T-helper 2 cell treated with Interferon-gamma antibody and Interleukin-4, amounts not matched to agents 5 μg/mL and 100 μg/mL, for 36 hours (primary cell): ENCODE measurements around the gene PFN3.

Experiments
- DNase-seq: peaks from one replicate; pipeline ENCODE4 v3.0.0; 2021; ENCODE audit warnings: low spot score
- H3K27ac Mint-ChIP-seq: one replicate; pipeline ENCODE4 v1.8.0; 2021; ENCODE audit warnings: mild to moderate bottlenecking, mixed read lengths
- H3K27me3 Mint-ChIP-seq: one replicate; pipeline ENCODE4 v1.8.0; 2021; ENCODE audit warnings: low read depth, mixed read lengths
- H3K36me3 Mint-ChIP-seq: one replicate; pipeline ENCODE4 v1.8.0; 2021; ENCODE audit warnings: low read depth, mixed read lengths
- H3K4me1 Mint-ChIP-seq: one replicate; pipeline ENCODE4 v1.8.0; 2021; ENCODE audit warnings: low read depth, mixed read lengths
- H3K4me3 Mint-ChIP-seq: one replicate; pipeline ENCODE4 v1.8.0; 2022; ENCODE audit warnings: mild to moderate bottlenecking, moderate library complexity, mixed read lengths
- H3K9me3 Mint-ChIP-seq: one replicate; pipeline ENCODE4 v1.8.0; 2021; ENCODE audit warnings: mixed read lengths

PFN3 gene

GRCh38 chr5:177403102-177403791 is 2.8 kb upstream of the PFN3 start:
- Mint-ChIP-seq H3K4me1 (peaks cover 16% of the 10 kb centered on the region), H3K27me3 (peaks cover 24% of the 10 kb centered on the region), H3K36me3 (no peaks in the 10 kb centered on the region), H3K9me3 (no peaks in the 10 kb centered on the region), H3K4me3 (peak overlapping the region; percentile 83), H3K27ac (peak overlapping the region; percentile 26)
- DNase-seq: peak; percentile 39

GRCh38 chr5:177402271-177403043 is 2.0 kb upstream of the PFN3 start:
- Mint-ChIP-seq H3K4me1 (peaks cover 16% of the 10 kb centered on the region), H3K36me3 (no peaks in the 10 kb centered on the region), H3K27ac (peak overlapping the region; percentile 4), H3K27me3 (peaks cover 23% of the 10 kb centered on the region), H3K9me3 (no peaks in the 10 kb centered on the region), H3K4me3 (peak overlapping the region; percentile 83)
- DNase-seq: peak; percentile 68

GRCh38 chr5:177397875-177398390 is 2.5 kb downstream of the PFN3 start:
- peaks cover 11% of the 10 kb centered on the region for H3K4me1 Mint-ChIP-seq
- H3K4me3 Mint-ChIP-seq: no peak overlapping the region
- no peak for DNase-seq
- peaks cover 24% of the 10 kb centered on the region for H3K27me3 Mint-ChIP-seq
- H3K36me3 Mint-ChIP-seq: no peaks in the 10 kb centered on the region
- H3K27ac Mint-ChIP-seq: no peak overlapping the region
- H3K9me3 Mint-ChIP-seq: no peaks in the 10 kb centered on the region

- no peak for DNase-seq
- no peak overlapping the region for H3K4me3 Mint-ChIP-seq
- H3K27ac Mint-ChIP-seq: no peak overlapping the region
- no peaks in the 10 kb centered on the region for H3K36me3 Mint-ChIP-seq
- peaks cover 3% of the 10 kb centered on the region for H3K4me1 Mint-ChIP-seq
- no peaks in the 10 kb centered on the region for H3K9me3 Mint-ChIP-seq
- H3K27me3 Mint-ChIP-seq: peaks cover 13% of the 10 kb centered on the region
Observed at GRCh38 chr5:177396807-177397206, 3.7 kb downstream of the PFN3 start.

GRCh38 chr5:177396078-177396477 is 4.4 kb downstream of the PFN3 start:
- Mint-ChIP-seq H3K27me3 (peaks cover 5% of the 10 kb centered on the region), H3K36me3 (no peaks in the 10 kb centered on the region), H3K4me1 (peaks cover 3% of the 10 kb centered on the region), H3K9me3 (no peaks in the 10 kb centered on the region), H3K27ac (no peak overlapping the region), H3K4me3 (no peak overlapping the region)
- no peak for DNase-seq

GRCh38 chr5:177393990-177394389 is 6.5 kb downstream of the PFN3 start:
- H3K9me3 Mint-ChIP-seq: no peaks in the 10 kb centered on the region
- peaks cover 23% of the 10 kb centered on the region for H3K4me1 Mint-ChIP-seq
- DNase-seq: no peak
- H3K27me3 Mint-ChIP-seq: peaks cover 5% of the 10 kb centered on the region
- H3K4me3 Mint-ChIP-seq: no peak overlapping the region
- H3K36me3 Mint-ChIP-seq: no peaks in the 10 kb centered on the region
- no peak overlapping the region for H3K27ac Mint-ChIP-seq

- Mint-ChIP-seq H3K27me3 (peaks cover 5% of the 10 kb centered on the region), H3K27ac (no peak overlapping the region), H3K4me1 (peaks cover 30% of the 10 kb centered on the region)
Observed at GRCh38 chr5:177393206-177393765, 7.2 kb downstream of the PFN3 start.

GRCh38 chr5:177392765-177393164 is 7.7 kb downstream of the PFN3 start:
- peaks cover 5% of the 10 kb centered on the region for H3K27me3 Mint-ChIP-seq
- H3K36me3 Mint-ChIP-seq: no peaks in the 10 kb centered on the region
- H3K4me3 Mint-ChIP-seq: no peak overlapping the region

More at GRCh38 chr5:177393206-177393765, 7.2 kb downstream of the PFN3 start:
- Mint-ChIP-seq H3K9me3 (no peaks in the 10 kb centered on the region), H3K4me3 (no peak overlapping the region), H3K36me3 (no peaks in the 10 kb centered on the region)
- DNase-seq: no peak

GRCh38 chr5:177390363-177391300 is 9.8 kb downstream of the PFN3 start:
- H3K27me3 Mint-ChIP-seq: peaks cover 3% of the 10 kb centered on the region
- peaks cover 31% of the 10 kb centered on the region for H3K4me1 Mint-ChIP-seq
- no peaks in the 10 kb centered on the region for H3K9me3 Mint-ChIP-seq
- peak overlapping the region; percentile 50 for H3K27ac Mint-ChIP-seq
- DNase-seq: peak; percentile 82
- peak overlapping the region; percentile 37 for H3K4me3 Mint-ChIP-seq
- H3K36me3 Mint-ChIP-seq: no peaks in the 10 kb centered on the region

More at GRCh38 chr5:177392765-177393164, 7.7 kb downstream of the PFN3 start:
- Mint-ChIP-seq H3K9me3 (no peaks in the 10 kb centered on the region), H3K27ac (no peak overlapping the region), H3K4me1 (peaks cover 31% of the 10 kb centered on the region)
- no peak for DNase-seq

GRCh38 chr5:177389241-177390169 is 11.0 kb downstream of the PFN3 start:
- peak; percentile 56 for DNase-seq
- Mint-ChIP-seq H3K27me3 (no peaks in the 10 kb centered on the region), H3K36me3 (no peaks in the 10 kb centered on the region), H3K4me1 (peaks cover 31% of the 10 kb centered on the region), H3K9me3 (no peaks in the 10 kb centered on the region), H3K4me3 (peak overlapping the region; percentile 44), H3K27ac (peak overlapping the region; percentile 70)

GRCh38 chr5:177388521-177389052 is 11.9 kb downstream of the PFN3 start:
- Mint-ChIP-seq H3K27me3 (peaks cover 4% of the 10 kb centered on the region), H3K36me3 (no peaks in the 10 kb centered on the region), H3K9me3 (no peaks in the 10 kb centered on the region), H3K27ac (peak overlapping the region; percentile 18), H3K4me3 (no peak overlapping the region), H3K4me1 (peaks cover 31% of the 10 kb centered on the region)
- no peak for DNase-seq

- Mint-ChIP-seq H3K27ac (no peak overlapping the region), H3K4me1 (peaks cover 31% of the 10 kb centered on the region), H3K9me3 (no peaks in the 10 kb centered on the region), H3K4me3 (no peak overlapping the region), H3K36me3 (no peaks in the 10 kb centered on the region), H3K27me3 (peaks cover 6% of the 10 kb centered on the region)
- no peak for DNase-seq
Observed at GRCh38 chr5:177387405-177387804, 13.1 kb downstream of the PFN3 start.
